H1 (cell line): ENCODE data around the gene ITLN1. TPM values are rescaled to one million over a fixed set of nuclear protein-coding genes. Genes with fewer than 3 reads are reported as not detected.

Experiments
- CTCF ChIA-PET: fragments of 300-600 bp; sonication (Branson Sonifier 250); formaldehyde crosslinking; loops from one replicate; lab custom pipeline; 2021; ENCODE audit not compliant: partially characterized antibody; lab: Charles Lee
- POLR2A ChIA-PET: fragments of 300-600 bp; sonication (Branson Sonifier 250); formaldehyde crosslinking; loops from one replicate; lab custom pipeline; 2021; ENCODE audit warnings: inconsistent platforms; ENCODE audit not compliant: partially characterized antibody; lab: Charles Lee
- DNase-seq, 2 experiments: peaks; one replicate each; pipeline versions ENCODE4 v3.0.0 to v3.0.0-alpha.2; 2010 to 2022; ENCODE audit warnings: low spot score in 2 of 2, low read depth in 1 of 2, mixed read lengths in 1 of 2
- FAIRE-seq: peaks from 2 replicates; lab custom pipeline; 2011; peaks lifted over from hg19 to GRCh38; lab: Jason Lieb, UNC
- H2AFZ ChIP-seq: 2 replicates; pipeline ENCODE4 v1.8.1; 2012; ENCODE audit warnings: low read length, inconsistent platforms
- H2AK5ac ChIP-seq: 2 replicates; pipeline ENCODE4 v1.6.1; 2013; ENCODE audit warnings: low read depth, low read length
- H2BK120ac ChIP-seq: replicated peaks from 2 replicates; pipeline ENCODE3; 2013; ENCODE audit warnings: low read depth, low read length, inconsistent platforms
- H2BK12ac ChIP-seq: 2 replicates; pipeline ENCODE4 v1.6.1; 2013; ENCODE audit warnings: low read depth, low read length
- H2BK15ac ChIP-seq: 2 replicates; pipeline ENCODE4 v1.6.1; 2013; ENCODE audit warnings: low read length
- H2BK20ac ChIP-seq: 2 replicates; pipeline ENCODE4 v1.6.1; 2013; ENCODE audit warnings: low read length
- H2BK5ac ChIP-seq: 2 replicates; pipeline ENCODE4 v1.6.1; 2013; ENCODE audit warnings: low read depth, low read length
- H3K14ac ChIP-seq: 2 replicates; pipeline ENCODE4 v1.6.1; 2013; ENCODE audit warnings: inconsistent platforms; ENCODE audit not compliant: insufficient read length
- H3K18ac ChIP-seq: 2 replicates; pipeline ENCODE4 v1.6.1; 2013; ENCODE audit warnings: low read length; ENCODE audit errors: extremely low read depth
- H3K23ac ChIP-seq: 2 replicates; pipeline ENCODE4 v1.6.1; 2013; ENCODE audit warnings: inconsistent platforms; ENCODE audit not compliant: insufficient read length
- H3K23me2 ChIP-seq: 2 replicates; pipeline ENCODE4 v1.6.1; 2013; ENCODE audit warnings: low read depth, low read length
- H3K27ac ChIP-seq: 2 replicates; pipeline ENCODE4 v1.6.1; 2011; ENCODE audit warnings: low read depth, low read length, inconsistent platforms
- H3K27me3 ChIP-seq, 4 experiments: replicated peaks in 1 of 4; 1 replicate in 1 of 4; 2 replicates in 3 of 4; pipeline versions ENCODE4 v1.6.1 to v1.8.1; 2011 to 2013; ENCODE audit warnings: low read length in 3 of 4, mild to moderate bottlenecking in 3 of 4, inconsistent platforms in 2 of 4, mixed read lengths in 2 of 4, moderate library complexity in 1 of 4; ENCODE audit not compliant: control insufficient read depth in 3 of 4, insufficient read depth in 3 of 4; ENCODE audit errors: extremely low read depth in 1 of 4
- H3K36me3 ChIP-seq, 4 experiments: 2 replicates each; pipeline versions ENCODE4 v1.6.1 to v1.8.1; 2011 to 2013; ENCODE audit warnings: mild to moderate bottlenecking in 4 of 4, low read length in 3 of 4, moderate library complexity in 2 of 4, control low read depth in 1 of 4, inconsistent platforms in 1 of 4; ENCODE audit not compliant: insufficient read depth in 4 of 4, control insufficient read depth in 2 of 4
- H3K4ac ChIP-seq: replicated peaks from 2 replicates; pipeline ENCODE3; 2013; ENCODE audit warnings: low read length, low read depth, mixed read lengths, inconsistent platforms; ENCODE audit not compliant: insufficient read length
- H3K4me1 ChIP-seq, 4 experiments: replicated peaks in 1 of 4; 1 replicate in 1 of 4; 2 replicates in 3 of 4; pipeline versions ENCODE4 v1.6.1 to v1.8.1; 2011 to 2013; ENCODE audit warnings: low read length in 3 of 4, inconsistent platforms in 2 of 4, mixed read lengths in 1 of 4; ENCODE audit not compliant: insufficient read depth in 4 of 4, control insufficient read depth in 3 of 4
- H3K4me2 ChIP-seq, 2 experiments: 2 replicates each; pipeline versions ENCODE4 v1.6.1 to v1.8.1; 2011 to 2013; ENCODE audit warnings: low read depth in 2 of 2, low read length in 2 of 2, control low read depth in 1 of 2, inconsistent platforms in 1 of 2, mild to moderate bottlenecking in 1 of 2; ENCODE audit not compliant: insufficient read depth in 1 of 2
- H3K4me3 ChIP-seq, 4 experiments: fragments of 200-600, 300-600 bp in 1 of 4; sonication (generic), shearing (Covaris generic), sonication (Bioruptor Twin) in 1 of 4; 2 replicates each; pipeline versions ENCODE4 v1.5.1 to v1.8.1; 2011 to 2016; ENCODE audit warnings: low read length in 4 of 4, low read depth in 3 of 4, control low read depth in 2 of 4, inconsistent platforms in 2 of 4, mild to moderate bottlenecking in 2 of 4, mixed read lengths in 1 of 4, moderate library complexity in 1 of 4; ENCODE audit not compliant: insufficient read depth in 2 of 4; ENCODE audit errors: extremely low read depth in 1 of 4
- H3K56ac ChIP-seq: replicated peaks from 2 replicates; pipeline ENCODE3; 2013; ENCODE audit warnings: low read depth, mild to moderate bottlenecking, mixed read lengths, low read length, inconsistent platforms; ENCODE audit not compliant: insufficient read length
- H3K79me1 ChIP-seq: 2 replicates; pipeline ENCODE4 v1.6.1; 2013; ENCODE audit warnings: low read depth, low read length, control low read depth
- H3K79me2 ChIP-seq, 2 experiments: 2 replicates each; pipeline versions ENCODE4 v1.6.1 to v1.8.1; 2012 to 2013; ENCODE audit warnings: low read length in 2 of 2, mild to moderate bottlenecking in 2 of 2, inconsistent platforms in 1 of 2; ENCODE audit not compliant: insufficient read depth in 2 of 2, control insufficient read depth in 1 of 2
- H3K9ac ChIP-seq, 4 experiments: replicated peaks in 1 of 4; 1 replicate in 1 of 4; 2 replicates in 3 of 4; pipeline versions ENCODE4 v1.6.1 to v1.8.1; 2011 to 2013; ENCODE audit warnings: low read depth in 3 of 4, low read length in 3 of 4, control low read depth in 2 of 4, mild to moderate bottlenecking in 2 of 4, moderate library complexity in 2 of 4, inconsistent platforms in 1 of 4; ENCODE audit errors: extremely low read depth in 1 of 4
- H3K9me3 ChIP-seq, 2 experiments: 2 replicates each; pipeline versions ENCODE4 v1.6.1 to v1.8.1; 2012 to 2013; ENCODE audit warnings: mild to moderate bottlenecking in 2 of 2, moderate library complexity in 2 of 2, control low read depth in 1 of 2, inconsistent platforms in 1 of 2, low read depth in 1 of 2, low read length in 1 of 2, mixed read lengths in 1 of 2; ENCODE audit not compliant: insufficient read depth in 2 of 2
- H4K20me1 ChIP-seq, 2 experiments: replicated peaks in 1 of 2; 2 replicates each; pipeline versions ENCODE3 to v1.8.1; 2011 to 2013; ENCODE audit warnings: inconsistent platforms in 2 of 2, low read length in 2 of 2, mild to moderate bottlenecking in 1 of 2; ENCODE audit not compliant: insufficient read depth in 2 of 2, control insufficient read depth in 1 of 2
- H4K5ac ChIP-seq: 2 replicates; pipeline ENCODE4 v1.6.1; 2013; ENCODE audit warnings: low read length, low read depth, mixed read lengths, inconsistent platforms; ENCODE audit not compliant: insufficient read length
- H4K8ac ChIP-seq: 2 replicates; pipeline ENCODE4 v1.8.0; 2013; ENCODE audit warnings: mild to moderate bottlenecking, moderate library complexity, low read length, inconsistent platforms; ENCODE audit not compliant: insufficient read depth; ENCODE audit errors: extremely low read depth
- H4K91ac ChIP-seq: replicated peaks from 2 replicates; pipeline ENCODE3; 2013; ENCODE audit warnings: low read length, mixed read lengths, inconsistent platforms; ENCODE audit not compliant: insufficient read length
- CBX5 ChIP-seq: fragments of 300-800, 300-1000 bp; sonication (generic); IDR thresholded peaks from 2 replicates; pipeline ENCODE4 v1.7.1; 2016; ENCODE audit warnings: antibody characterized with exemption, low read length, low read depth
- EGR1 ChIP-seq: IDR thresholded peaks from 2 replicates; pipeline ENCODE4 v1.6.1; 2011; ENCODE audit warnings: low read depth, low read length, borderline replicate concordance
- NANOG ChIP-seq: IDR thresholded peaks from 2 replicates; pipeline ENCODE4 v1.6.1; 2011; ENCODE audit warnings: low read length, low read depth, mild to moderate bottlenecking, inconsistent platforms; ENCODE audit not compliant: insufficient read depth, poor library complexity, severe bottlenecking
- NRF1 ChIP-seq: IDR thresholded peaks from 2 replicates; pipeline ENCODE4 v1.6.1; 2011; ENCODE audit warnings: mild to moderate bottlenecking, low read depth, low read length, improper control_type of control experiment
- SP1 ChIP-seq: IDR thresholded peaks from 2 replicates; pipeline ENCODE4 v1.6.1; 2011; ENCODE audit warnings: low read depth, low read length
- SRF ChIP-seq: IDR thresholded peaks from 2 replicates; pipeline ENCODE4 v1.6.1; 2011; ENCODE audit warnings: mild to moderate bottlenecking, low read depth, low read length, moderate library complexity
- TBP ChIP-seq: IDR thresholded peaks from 2 replicates; pipeline ENCODE4 v1.6.1; 2011; ENCODE audit warnings: low read depth, low read length, improper control_type of control experiment
- ZNF274 ChIP-seq: IDR thresholded peaks from 2 replicates; pipeline ENCODE4 v1.7.0; 2012; ENCODE audit warnings: low read length, borderline replicate concordance; ENCODE audit errors: extremely low read depth
- whole genome bisulfite sequencing, 2 experiments: shearing (Covaris generic) in 1 of 2; methylation state at CpG; one replicate each; pipeline versions ENCODE4 v1.1.6 to v1.1.7; 2013 to 2015; ENCODE audit warnings: low lambda C conversion rate in 2 of 2, mixed read lengths in 2 of 2, inconsistent platforms in 1 of 2, low coverage in 1 of 2, missing lambda C conversion rate in 1 of 2; ENCODE audit not compliant: insufficient replicate concordance in 2 of 2, insufficient coverage in 1 of 2, insufficient read length in 1 of 2; ENCODE audit errors: extremely low coverage in 1 of 2, missing lambda C conversion rate in 1 of 2; 5-methylcytosine and 5-hydroxymethylcytosine counted together
- polyA plus RNA-seq, 7 experiments: library from polyadenylated mRNA; depleted of rRNA in 3 of 7; stranded (reverse) in 5 of 7; unstranded in 2 of 7; fragments of >200 nt in 5 of 7; fragments of 200-250 nt in 2 of 7; gene quantifications; 1 replicate in 5 of 7; 2 replicates in 1 of 7; 4 replicates in 1 of 7; pipeline versions ENCODE4 v1.2.1 to v1.2.3, GENCODE V29; 2011 to 2013; ENCODE audit warnings: missing spikeins in 2 of 7, mixed read lengths in 2 of 7
- total RNA-seq: library from RNA; stranded (reverse); fragmentation: NEBNext Ultra II Directional; extraction: Animal tissue kit (Norgen Biotek cat#: 25700); gene quantifications from 2 replicates; pipeline ENCODE4 v1.2.1, GENCODE V29; 2021

The ITLN1 gene
- total and polyA plus RNA-seq, 2 of the 8 experiments (the other 6 are each of a cell fraction or from before 2014, with no cell fraction given) = not detected

DNA sequence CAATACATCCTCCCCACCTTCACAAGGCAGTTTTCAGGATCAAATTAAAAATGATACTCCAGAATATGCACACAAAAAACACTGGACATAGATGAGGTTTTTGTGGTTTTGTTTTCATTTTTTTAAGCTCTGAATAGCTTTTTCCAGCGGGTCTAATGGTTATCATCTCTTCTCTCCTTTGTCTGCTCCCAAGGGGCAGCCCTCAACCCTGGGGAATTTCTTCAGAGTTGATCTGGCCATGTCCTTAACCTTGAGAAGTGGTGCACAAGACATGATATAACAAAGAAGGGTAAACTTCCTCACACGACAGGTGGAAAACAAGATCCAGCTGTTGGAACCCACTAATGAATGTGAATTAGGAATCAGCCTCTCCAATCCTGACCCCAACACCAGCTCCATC is 20.8 kb downstream of the ITLN1 start:
- H3K4me3 ChIP-seq = no peak overlapping the region
- no peak for DNase-seq
- no peak overlapping the region for H3K9ac ChIP-seq
- H2BK12ac ChIP-seq = no peak overlapping the region
- no peak overlapping the region for H3K4ac ChIP-seq
- no peak overlapping the region for H2BK20ac ChIP-seq
- H3K23ac ChIP-seq = no peak overlapping the region
- H3K79me1 ChIP-seq = no peaks in the 10 kb centered on the region
- no peak overlapping the region for H4K91ac ChIP-seq
- WGBS, 2 experiments = 97% methylated on average over 2 of the region's 2 CpGs; no CpG with 5 or more reads in 1 of the 2 experiments
- H3K27me3 ChIP-seq = no peaks in the 10 kb centered on the region
- H2BK5ac ChIP-seq = no peak overlapping the region
- H2AFZ ChIP-seq = no peak overlapping the region
- no peak overlapping the region for H3K27ac ChIP-seq
- no peak overlapping the region for H3K14ac ChIP-seq
- H4K20me1 ChIP-seq = no peaks in the 10 kb centered on the region
- TF ChIP-seq NRF1 = no peak
- TF ChIP-seq EGR1 = no peak
- TF ChIP-seq SRF = no peak
- TF ChIP-seq CBX5 = no peak
- TF ChIP-seq TBP = no peak
- no peak for TF ChIP-seq NANOG
- no peak for TF ChIP-seq SP1
- no peak for TF ChIP-seq ZNF274
- H3K4me1 ChIP-seq = peaks cover 0 to 2% (median 0%) of the 10 kb centered on the region in 4 experiments; a peak in 1 of 7 replicates
- H4K8ac ChIP-seq = 0 out of 2 replicates have a peak overlapping the region, but pooled peaks have one; percentile 35
- POLR2A ChIA-PET = no interaction called here
- H4K5ac ChIP-seq = no peak overlapping the region
- no peak for FAIRE-seq
- H2BK15ac ChIP-seq = no peak overlapping the region
- CTCF ChIA-PET = interaction anchor here (0.9 to 5.5 kb wide), 10 partner anchors 13 to 181 kb away, joined by 3 to 35 read pairs (median 4); partner anchors contain the start of gene ITLN2
- H3K18ac ChIP-seq = no peak overlapping the region
- no peak overlapping the region for H2AK5ac ChIP-seq
- no peak overlapping the region for H3K4me2 ChIP-seq
- no peaks in the 10 kb centered on the region for H3K79me2 ChIP-seq
- H3K23me2 ChIP-seq = no peaks in the 10 kb centered on the region
- H3K9me3 ChIP-seq = no peaks in the 10 kb centered on the region
- H3K56ac ChIP-seq = no peak overlapping the region
- no peak overlapping the region for H2BK120ac ChIP-seq
- H3K36me3 ChIP-seq = no peaks in the 10 kb centered on the region
